OCI-LY7 (cell line): Measurements from ENCODE around the gene ANKRD36.
"Not testable (repeated sequence)": the region's sequence is repeated elsewhere in the genome, so short reads cannot be mapped to it uniquely, and the experiment has no call there.

Source experiments
- CTCF ChIP-seq: fragments of 200-600 bp; sonication (generic); conservative IDR thresholded peaks from 2 replicates; pipeline ENCODE4 v1.5.1; 2014; ENCODE audit warnings: mild to moderate bottlenecking, antibody characterized with exemption, low read length, moderate library complexity, mixed read lengths
- EZH2phosphoT487 ChIP-seq: fragments of 200-600 bp; sonication (generic); IDR thresholded peaks from 2 replicates; pipeline ENCODE4 v1.6.1; 2018; ENCODE audit warnings: low read depth, borderline replicate concordance, mild to moderate bottlenecking, mixed run types, antibody characterized with exemption, low read length, moderate library complexity, mixed read lengths

GRCh38 chr2:97112320-97113049 lies 468 bp upstream of the ANKRD36 start:
- peak; percentile 85 for TF ChIP-seq CTCF
- not testable (repeated sequence) for TF ChIP-seq EZH2phosphoT487
